ENCODE measurements around the gene GSE1. TPM values are rescaled to one million over a fixed set of nuclear protein-coding genes. Genes with fewer than 3 reads are reported as not detected.

The GSE1 gene
- total and polyA plus RNA-seq, 2 of the 13 experiments (the other 11 are each of a cell fraction or from before 2014, with no cell fraction given), result 16.1 to 31.2 TPM

DNA sequence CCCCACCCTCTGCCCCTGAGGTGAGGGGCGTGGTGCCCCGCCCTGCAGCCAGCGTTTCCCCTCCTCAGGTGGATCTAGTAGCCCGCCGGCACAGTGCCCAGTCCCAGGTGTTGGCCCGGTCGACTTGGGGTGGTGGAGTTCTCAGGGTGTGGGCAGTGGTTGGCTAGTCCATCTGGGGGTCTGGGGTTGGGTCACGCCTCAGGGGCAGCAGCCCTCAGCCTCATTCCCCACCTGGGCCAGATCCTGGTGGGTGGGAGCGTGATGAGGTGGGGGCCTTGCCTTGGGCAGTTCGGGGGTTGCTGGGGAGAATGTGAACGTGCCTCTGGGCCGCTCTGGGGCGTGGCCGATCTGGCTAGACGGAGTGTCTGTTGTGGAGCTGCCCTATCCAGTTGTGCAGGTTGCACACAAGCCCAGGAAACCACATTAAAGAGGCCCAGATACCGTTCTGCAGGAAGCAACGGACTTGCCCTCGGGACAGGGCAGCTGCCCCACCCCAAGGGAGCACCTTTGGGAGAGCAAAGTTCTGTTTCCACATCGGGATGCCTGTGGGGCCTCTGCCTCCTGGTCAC, 32.0 kb downstream of the GSE1 start (continued):
- TF ChIP-seq, protein P1, sequence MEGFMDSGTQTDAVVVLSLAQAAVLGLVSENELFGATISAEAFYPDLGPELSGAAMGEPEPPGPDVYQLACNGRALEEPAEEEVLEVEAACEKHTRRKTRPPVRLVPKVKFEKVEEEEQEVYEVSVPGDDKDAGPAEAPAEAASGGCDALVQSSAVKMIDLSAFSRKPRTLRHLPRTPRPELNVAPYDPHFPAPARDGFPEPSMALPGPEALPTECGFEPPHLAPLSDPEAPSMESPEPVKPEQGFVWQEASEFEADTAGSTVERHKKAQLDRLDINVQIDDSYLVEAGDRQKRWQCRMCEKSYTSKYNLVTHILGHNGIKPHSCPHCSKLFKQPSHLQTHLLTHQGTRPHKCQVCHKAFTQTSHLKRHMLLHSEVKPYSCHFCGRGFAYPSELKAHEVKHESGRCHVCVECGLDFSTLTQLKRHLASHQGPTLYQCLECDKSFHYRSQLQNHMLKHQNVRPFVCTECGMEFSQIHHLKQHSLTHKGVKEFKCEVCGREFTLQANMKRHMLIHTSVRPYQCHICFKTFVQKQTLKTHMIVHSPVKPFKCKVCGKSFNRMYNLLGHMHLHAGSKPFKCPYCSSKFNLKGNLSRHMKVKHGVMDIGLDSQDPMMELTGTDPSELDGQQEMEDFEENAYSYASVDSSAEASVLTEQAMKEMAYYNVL (CRISPR knock-in tag; IDR thresholded peaks at IDR 0.05; ENCODE audit: borderline replicate concordance), result no peak
- peak; percentile 30; the same call in 1 of the 2 replicates for TF ChIP-seq RXRA (CRISPR knock-in tag; IDR thresholded peaks at IDR 0.05)
- TF ChIP-seq FOXM1 (CRISPR knock-in tag; IDR thresholded peaks at IDR 0.05), result no peak
- TF ChIP-seq, protein P2, sequence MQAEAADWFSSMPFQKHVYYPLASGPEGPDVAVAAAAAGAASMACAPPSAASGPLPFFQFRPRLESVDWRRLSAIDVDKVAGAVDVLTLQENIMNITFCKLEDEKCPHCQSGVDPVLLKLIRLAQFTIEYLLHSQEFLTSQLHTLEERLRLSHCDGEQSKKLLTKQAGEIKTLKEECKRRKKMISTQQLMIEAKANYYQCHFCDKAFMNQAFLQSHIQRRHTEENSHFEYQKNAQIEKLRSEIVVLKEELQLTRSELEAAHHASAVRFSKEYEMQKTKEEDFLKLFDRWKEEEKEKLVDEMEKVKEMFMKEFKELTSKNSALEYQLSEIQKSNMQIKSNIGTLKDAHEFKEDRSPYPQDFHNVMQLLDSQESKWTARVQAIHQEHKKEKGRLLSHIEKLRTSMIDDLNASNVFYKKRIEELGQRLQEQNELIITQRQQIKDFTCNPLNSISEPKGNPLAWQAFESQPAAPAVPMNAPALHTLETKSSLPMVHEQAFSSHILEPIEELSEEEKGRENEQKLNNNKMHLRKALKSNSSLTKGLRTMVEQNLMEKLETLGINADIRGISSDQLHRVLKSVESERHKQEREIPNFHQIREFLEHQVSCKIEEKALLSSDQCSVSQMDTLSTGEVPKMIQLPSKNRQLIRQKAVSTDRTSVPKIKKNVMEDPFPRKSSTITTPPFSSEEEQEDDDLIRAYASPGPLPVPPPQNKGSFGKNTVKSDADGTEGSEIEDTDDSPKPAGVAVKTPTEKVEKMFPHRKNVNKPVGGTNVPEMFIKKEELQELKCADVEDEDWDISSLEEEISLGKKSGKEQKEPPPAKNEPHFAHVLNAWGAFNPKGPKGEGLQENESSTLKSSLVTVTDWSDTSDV (CRISPR knock-in tag; IDR thresholded peaks at IDR 0.05), result no peak
- no peak for TF ChIP-seq ZNF546 (CRISPR knock-in tag; conservative IDR thresholded peaks at IDR 0.05)
- peak; percentile 12; the same call in 1 of the 2 replicates for TF ChIP-seq ETV5 (CRISPR knock-in tag; IDR thresholded peaks at IDR 0.05; ENCODE audit: borderline replicate concordance)
- TF ChIP-seq FOXK2 (IDR thresholded peaks at IDR 0.05), result no peak
- TF ChIP-seq, protein P3, sequence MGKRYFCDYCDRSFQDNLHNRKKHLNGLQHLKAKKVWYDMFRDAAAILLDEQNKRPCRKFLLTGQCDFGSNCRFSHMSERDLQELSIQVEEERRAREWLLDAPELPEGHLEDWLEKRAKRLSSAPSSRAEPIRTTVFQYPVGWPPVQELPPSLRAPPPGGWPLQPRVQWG (CRISPR knock-in tag; IDR thresholded peaks at IDR 0.05; ENCODE audit: borderline replicate concordance, low read depth), result no peak
- TF ChIP-seq RAD51 (IDR thresholded peaks at IDR 0.05; ENCODE audit: borderline replicate concordance), result no peak
- TF ChIP-seq HNRNPLL (IDR thresholded peaks at IDR 0.05; ENCODE audit: low read depth, low read length, poor library complexity, severe bottlenecking), result peak; percentile 41
- TF ChIP-seq KLF6 (CRISPR knock-in tag; IDR thresholded peaks at IDR 0.05), result no peak
- TF ChIP-seq, protein P4, sequence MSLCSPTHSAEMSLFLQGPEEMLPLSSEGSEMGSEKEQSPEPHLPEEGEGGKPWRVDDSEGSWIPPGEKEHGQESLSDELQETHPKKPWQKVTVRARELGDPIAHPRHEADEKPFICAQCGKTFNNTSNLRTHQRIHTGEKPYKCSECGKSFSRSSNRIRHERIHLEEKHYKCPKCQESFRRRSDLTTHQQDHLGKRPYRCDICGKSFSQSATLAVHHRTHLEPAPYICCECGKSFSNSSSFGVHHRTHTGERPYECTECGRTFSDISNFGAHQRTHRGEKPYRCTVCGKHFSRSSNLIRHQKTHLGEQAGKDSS (CRISPR knock-in tag; IDR thresholded peaks at IDR 0.05; ENCODE audit: borderline replicate concordance, low read depth), result peak; percentile 85; the same call in 1 of the 2 replicates
- TF ChIP-seq ZNF121 (CRISPR knock-in tag; IDR thresholded peaks at IDR 0.05), result 0 out of 2 replicates have a peak, but pooled peaks have one; percentile 15
- TF ChIP-seq ZNF430 (CRISPR knock-in tag; IDR thresholded peaks at IDR 0.05), result no peak
- TF ChIP-seq, protein P5, sequence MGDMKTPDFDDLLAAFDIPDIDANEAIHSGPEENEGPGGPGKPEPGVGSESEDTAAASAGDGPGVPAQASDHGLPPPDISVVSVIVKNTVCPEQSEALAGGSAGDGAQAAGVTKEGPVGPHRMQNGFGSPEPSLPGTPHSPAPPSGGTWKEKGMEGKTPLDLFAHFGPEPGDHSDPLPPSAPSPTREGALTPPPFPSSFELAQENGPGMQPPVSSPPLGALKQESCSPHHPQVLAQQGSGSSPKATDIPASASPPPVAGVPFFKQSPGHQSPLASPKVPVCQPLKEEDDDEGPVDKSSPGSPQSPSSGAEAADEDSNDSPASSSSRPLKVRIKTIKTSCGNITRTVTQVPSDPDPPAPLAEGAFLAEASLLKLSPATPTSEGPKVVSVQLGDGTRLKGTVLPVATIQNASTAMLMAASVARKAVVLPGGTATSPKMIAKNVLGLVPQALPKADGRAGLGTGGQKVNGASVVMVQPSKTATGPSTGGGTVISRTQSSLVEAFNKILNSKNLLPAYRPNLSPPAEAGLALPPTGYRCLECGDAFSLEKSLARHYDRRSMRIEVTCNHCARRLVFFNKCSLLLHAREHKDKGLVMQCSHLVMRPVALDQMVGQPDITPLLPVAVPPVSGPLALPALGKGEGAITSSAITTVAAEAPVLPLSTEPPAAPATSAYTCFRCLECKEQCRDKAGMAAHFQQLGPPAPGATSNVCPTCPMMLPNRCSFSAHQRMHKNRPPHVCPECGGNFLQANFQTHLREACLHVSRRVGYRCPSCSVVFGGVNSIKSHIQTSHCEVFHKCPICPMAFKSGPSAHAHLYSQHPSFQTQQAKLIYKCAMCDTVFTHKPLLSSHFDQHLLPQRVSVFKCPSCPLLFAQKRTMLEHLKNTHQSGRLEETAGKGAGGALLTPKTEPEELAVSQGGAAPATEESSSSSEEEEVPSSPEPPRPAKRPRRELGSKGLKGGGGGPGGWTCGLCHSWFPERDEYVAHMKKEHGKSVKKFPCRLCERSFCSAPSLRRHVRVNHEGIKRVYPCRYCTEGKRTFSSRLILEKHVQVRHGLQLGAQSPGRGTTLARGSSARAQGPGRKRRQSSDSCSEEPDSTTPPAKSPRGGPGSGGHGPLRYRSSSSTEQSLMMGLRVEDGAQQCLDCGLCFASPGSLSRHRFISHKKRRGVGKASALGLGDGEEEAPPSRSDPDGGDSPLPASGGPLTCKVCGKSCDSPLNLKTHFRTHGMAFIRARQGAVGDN (CRISPR knock-in tag; IDR thresholded peaks at IDR 0.05), result peak; percentile 48
- TF ChIP-seq CCDC6 (CRISPR knock-in tag; IDR thresholded peaks at IDR 0.05), result no peak
- TF ChIP-seq, protein P6, sequence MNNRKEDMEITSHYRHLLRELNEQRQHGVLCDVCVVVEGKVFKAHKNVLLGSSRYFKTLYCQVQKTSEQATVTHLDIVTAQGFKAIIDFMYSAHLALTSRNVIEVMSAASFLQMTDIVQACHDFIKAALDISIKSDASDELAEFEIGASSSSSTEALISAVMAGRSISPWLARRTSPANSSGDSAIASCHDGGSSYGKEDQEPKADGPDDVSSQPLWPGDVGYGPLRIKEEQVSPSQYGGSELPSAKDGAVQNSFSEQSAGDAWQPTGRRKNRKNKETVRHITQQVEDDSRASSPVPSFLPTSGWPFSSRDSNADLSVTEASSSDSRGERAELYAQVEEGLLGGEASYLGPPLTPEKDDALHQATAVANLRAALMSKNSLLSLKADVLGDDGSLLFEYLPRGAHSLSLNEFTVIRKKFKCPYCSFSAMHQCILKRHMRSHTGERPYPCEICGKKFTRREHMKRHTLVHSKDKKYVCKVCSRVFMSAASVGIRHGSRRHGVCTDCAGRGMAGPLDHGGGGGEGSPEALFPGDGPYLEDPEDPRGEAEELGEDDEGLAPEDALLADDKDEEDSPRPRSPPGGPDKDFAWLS (CRISPR knock-in tag; IDR thresholded peaks at IDR 0.05; ENCODE audit: borderline replicate concordance), result 0 out of 2 replicates have a peak, but pooled peaks have one; percentile 52
